Measurements from ENCODE around the gene MTHFR. TPM values are rescaled to one million over a fixed set of nuclear protein-coding genes. Genes with fewer than 3 reads are reported as not detected.

MTHFR gene
- total and polyA plus RNA-seq, 8 donors, result 9.6 to 19.1 (median 15.6) TPM

DNA sequence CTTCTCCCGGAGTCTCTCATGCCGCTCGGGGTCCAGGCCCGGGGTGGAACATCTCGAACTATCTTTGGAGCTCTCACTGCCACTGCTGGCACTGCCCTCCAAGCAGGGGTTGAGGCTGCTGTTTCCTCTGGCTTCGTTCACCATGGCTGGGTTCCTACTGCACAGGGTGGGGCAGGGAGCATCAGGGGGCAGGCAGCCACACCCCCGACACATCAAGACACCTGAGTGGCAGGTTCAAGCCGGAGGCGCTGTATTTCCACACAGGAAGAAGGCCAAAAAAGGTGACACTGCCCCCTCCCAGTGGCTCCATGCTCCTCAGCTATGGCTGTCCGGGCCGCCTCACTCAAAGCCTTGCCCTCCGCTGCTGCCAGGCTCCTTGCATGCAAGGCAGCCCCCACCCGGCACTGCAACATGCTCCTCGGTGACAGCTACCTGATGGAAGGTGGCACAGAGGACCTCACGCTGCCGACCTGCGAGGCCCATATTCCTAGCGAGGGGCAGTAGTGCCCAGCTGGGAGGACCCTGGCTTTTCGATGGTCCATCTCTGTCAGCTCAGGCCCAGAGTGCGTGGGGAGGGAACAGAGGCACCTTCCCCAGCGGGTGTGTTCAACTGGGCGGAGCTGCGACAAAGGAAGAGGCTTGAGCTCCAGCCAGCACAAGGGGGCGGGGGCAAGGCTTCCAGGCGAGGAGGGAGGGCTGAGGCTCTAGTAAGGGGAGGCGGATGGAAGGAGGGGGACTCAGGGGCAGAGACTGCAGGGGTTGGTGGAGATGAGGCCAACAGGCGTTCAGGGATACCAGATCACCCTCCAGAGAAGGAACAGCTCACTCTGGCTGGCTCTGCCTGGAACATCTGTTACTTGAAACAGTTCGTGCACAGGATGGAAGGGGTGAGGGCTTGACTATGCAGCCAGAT lies 2.5 kb downstream of the MTHFR start:
- intact Hi-C loops (cut with DNase I), result no loop called here
- ATAC-seq (peak in 3 of 4 donors; percentile 4 to 40 (median 29)), FAIRE-seq (no peak), DNase-seq (peak; percentile 73 to 85 (median 78))
- Histone ChIP-seq H3K27me3 (no peaks in the 10 kb centered on the region), H3K4me3 (peak overlapping the region in 3 of 4 donors; percentile 18 to 81 (median 19)), H3K27ac (peak overlapping the region in 3 of 4 donors; percentile 16 to 99 (median 51)), H3K36me3 (peaks cover 0 to 14% (median 0%) of the 10 kb centered on the region in 3 donors), H3K9me3 (no peaks in the 10 kb centered on the region), H3K4me1 (peaks cover 7 to 37% (median 21%) of the 10 kb centered on the region in 3 donors)
- no peak for TF ChIP-seq CTCF (IDR thresholded peaks at IDR 0.05)
- 31 to 34% methylated on average over 28 of the region's 28 CpGs for WGBS, 2 donors

DNA sequence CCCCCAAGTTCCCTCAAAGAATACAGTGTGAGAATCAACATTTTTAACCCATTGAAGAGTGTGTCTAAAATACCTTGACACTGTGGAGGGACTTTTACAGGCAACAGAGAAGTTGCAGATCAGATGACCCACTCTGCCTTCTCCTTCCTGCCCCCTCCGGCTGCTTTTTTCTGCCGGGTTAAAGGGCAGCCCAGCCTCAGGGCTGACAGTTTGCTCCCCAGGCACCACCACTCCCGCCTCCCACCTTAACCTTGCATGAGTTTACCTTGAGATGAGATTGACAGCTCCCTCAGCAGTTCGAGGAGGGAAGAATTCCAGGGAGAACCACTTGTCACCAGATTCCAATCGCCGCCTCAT lies 3.2 kb downstream of the MTHFR start:
- no peak for DNase-seq
- 43 to 58% methylated on average over 6 of the region's 6 CpGs for WGBS, 2 donors
- Histone ChIP-seq H3K27me3 (no peaks in the 10 kb centered on the region), H3K4me1 (peaks cover 7 to 33% (median 21%) of the 10 kb centered on the region in 3 donors), H3K4me3 (peak overlapping the region in 2 of 4 donors; percentile 18 to 81), H3K9me3 (no peaks in the 10 kb centered on the region), H3K27ac (peak overlapping the region in 2 of 4 donors; percentile 51 to 55), H3K36me3 (peaks cover 0 to 14% (median 0%) of the 10 kb centered on the region in 3 donors)
- intact Hi-C loops (cut with DNase I), result no loop called here
- ATAC-seq, result no peak
- TF ChIP-seq CTCF (IDR thresholded peaks at IDR 0.05), result no peak
- no peak for FAIRE-seq

GRCh38 chr1:11800756-11801433 lies 4.9 kb downstream of the MTHFR start:
- Histone ChIP-seq H3K9me3 (no peaks in the 10 kb centered on the region), H3K4me1 (peaks cover 7 to 25% (median 12%) of the 10 kb centered on the region in 3 donors), H3K27me3 (no peaks in the 10 kb centered on the region), H3K36me3 (peaks cover 0 to 15% (median 0%) of the 10 kb centered on the region in 3 donors), H3K27ac (no peak overlapping the region), H3K4me3 (no peak overlapping the region)
- DNase-seq, result peak in 1 of 6 donors; percentile 47
- FAIRE-seq, result no peak
- intact Hi-C loops (cut with DNase I), result no loop called here
- WGBS, 2 donors, result 86 to 90% methylated on average over 21 of the region's 21 CpGs
- no peak for ATAC-seq
- no peak for TF ChIP-seq CTCF (IDR thresholded peaks at IDR 0.05)

GRCh38 chr1:11800391-11800755 lies 5.4 kb downstream of the MTHFR start:
- intact Hi-C loops (cut with DNase I), result no loop called here
- peaks cover 7 to 25% (median 12%) of the 10 kb centered on the region in 3 donors for H3K4me1 ChIP-seq
- H3K9me3 ChIP-seq, result no peaks in the 10 kb centered on the region
- peaks cover 0 to 20% (median 0%) of the 10 kb centered on the region in 3 donors for H3K36me3 ChIP-seq
- ATAC-seq (no peak), DNase-seq (no peak), FAIRE-seq (no peak)
- WGBS, 2 donors, result 88 to 93% methylated on average over 8 of the region's 8 CpGs
- H3K27ac ChIP-seq, result no peak overlapping the region
- no peaks in the 10 kb centered on the region for H3K27me3 ChIP-seq
- no peak overlapping the region for H3K4me3 ChIP-seq
- no peak for TF ChIP-seq CTCF (IDR thresholded peaks at IDR 0.05)
